Stomach (tissue), 9 donors: ENCODE measurements around the gene DCLK1. TPM values are rescaled to one million over a fixed set of nuclear protein-coding genes. Genes with fewer than 3 reads are reported as not detected.

ENCODE experiments used
- DNase-seq, 2 donors: peaks; one replicate each; pipeline versions ENCODE4 v3.0.0 to v3.0.0-alpha.2; 2013 to 2019
- H3K27ac ChIP-seq, 5 donors: fragments of 200-600 bp in 4 of 5; sonication (generic) in 4 of 5; one replicate each; pipeline ENCODE4 v1.5.1; 2013 to 2019; ENCODE audit warnings: mild to moderate bottlenecking in 1 of 5, moderate library complexity in 1 of 5
- H3K27me3 ChIP-seq, 3 donors: fragments of 200-600 bp; sonication (generic); one replicate each; pipeline ENCODE4 v1.5.1; 2017 to 2019; ENCODE audit warnings: mixed run types in 1 of 3
- H3K36me3 ChIP-seq, 4 donors: fragments of 200-600 bp; sonication (generic); 1 replicate in 3 of 4; 2 replicates in 1 of 4; pipeline ENCODE4 v1.5.1; 2016 to 2019
- H3K4me1 ChIP-seq, 4 donors: fragments of 200-600 bp; sonication (generic); one replicate each; pipeline ENCODE4 v1.5.1; 2016 to 2019
- H3K4me3 ChIP-seq, 4 donors: fragments of 200-600 bp; sonication (generic) in 3 of 4; one replicate each; pipeline ENCODE4 v1.5.1; 2016 to 2019; ENCODE audit warnings: mild to moderate bottlenecking in 1 of 4
- H3K9me3 ChIP-seq, 4 donors: fragments of 200-600 bp; sonication (generic); one replicate each; pipeline ENCODE4 v1.5.1; 2016 to 2019
- EP300 ChIP-seq: sonication (generic); formaldehyde crosslinking; IDR thresholded peaks from one replicate; pipeline ENCODE4 v1.6.1; 2017; ENCODE audit warnings: antibody characterized with exemption
- POLR2A ChIP-seq, 4 donors: fragments of 450-650 bp; IDR thresholded peaks; one replicate each; pipeline ENCODE4 v1.6.1; 2016; ENCODE audit warnings: antibody characterized with exemption in 4 of 4, control low read depth in 2 of 4, mild to moderate bottlenecking in 1 of 4, moderate library complexity in 1 of 4
- POLR2AphosphoS5 ChIP-seq, 3 donors: sonication (generic); formaldehyde crosslinking; IDR thresholded peaks; one replicate each; pipeline ENCODE4 v1.6.1; 2016; ENCODE audit warnings: antibody characterized with exemption in 3 of 3
- WGBS, 5 donors: extraction: QIAGEN DNeasy Blood & Tissue Kit in 3 of 5; methylation state at CpG; one replicate each; pipeline versions ENCODE4 v1.1.5 to v1.1.7; 2013 to 2018; 5-methylcytosine and 5-hydroxymethylcytosine counted together
- intact Hi-C: fragments of 100-400 bp; cut with DNase I; formaldehyde crosslinking; loops from one replicate; pipeline ENCODE4 v1.15.1; 2023; ENCODE audit warnings: low total_unique reads
- polyA plus RNA-seq, 3 donors: library from polyadenylated mRNA; stranded (reverse); fragments of 200-250 nt; gene quantifications; one replicate each; pipeline ENCODE4 v1.2.3, GENCODE V29; 2013
- total RNA-seq, 5 donors: library from RNA; depleted of rRNA; stranded (reverse); fragments of >200 nt; gene quantifications; one replicate each; pipeline versions ENCODE4 v1.1.0 to v1.2.3, GENCODE V29; 2014 to 2016
- TF ChIP-seq, protein P1 (sequence below), 7 experiments: fragments of 450-650 bp in 4 of 7; fragments of 200-600 bp in 3 of 7; sonication (generic) in 3 of 7; IDR thresholded peaks; one replicate each; pipeline ENCODE4 v1.5.1; 2016 to 2019; ENCODE audit warnings: antibody characterized with exemption in 7 of 7, control low read depth in 2 of 7, mild to moderate bottlenecking in 1 of 7
- donor health status: healthy with polysubstance abuse.
- donor health status: Bipolar disorder and iron deficiency.
- donor health status: healthy.

DCLK1 gene
- total and polyA plus RNA-seq, 8 donors, result 0.68 to 36.7 (median 4.1) TPM

DNA sequence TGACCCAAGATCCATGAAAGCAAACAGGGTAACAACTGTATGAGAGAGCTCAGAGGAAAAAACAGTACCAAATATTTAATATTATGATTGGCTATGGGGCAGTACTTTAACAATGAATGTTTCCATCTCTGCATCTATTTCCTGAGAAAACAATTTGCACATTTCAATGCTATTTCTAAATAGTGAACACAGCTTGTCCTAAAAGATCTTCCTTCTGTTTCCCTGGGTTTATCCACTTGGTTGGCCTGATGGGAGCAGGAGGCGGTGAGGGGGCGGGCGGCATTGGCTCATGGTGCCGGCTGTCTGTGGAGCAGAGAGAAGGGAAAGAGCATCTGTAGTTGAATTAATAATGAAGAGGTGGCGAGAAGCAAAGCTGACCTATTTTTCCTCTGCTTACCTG lies 291.4 kb downstream of the DCLK1 start:
- intact Hi-C loops, result no loop called here
- WGBS, 5 donors, result 91 to 97% (median 92%) methylated on average over 5 of the region's 5 CpGs
- no peak for TF ChIP-seq EP300
- TF ChIP-seq, protein P1, sequence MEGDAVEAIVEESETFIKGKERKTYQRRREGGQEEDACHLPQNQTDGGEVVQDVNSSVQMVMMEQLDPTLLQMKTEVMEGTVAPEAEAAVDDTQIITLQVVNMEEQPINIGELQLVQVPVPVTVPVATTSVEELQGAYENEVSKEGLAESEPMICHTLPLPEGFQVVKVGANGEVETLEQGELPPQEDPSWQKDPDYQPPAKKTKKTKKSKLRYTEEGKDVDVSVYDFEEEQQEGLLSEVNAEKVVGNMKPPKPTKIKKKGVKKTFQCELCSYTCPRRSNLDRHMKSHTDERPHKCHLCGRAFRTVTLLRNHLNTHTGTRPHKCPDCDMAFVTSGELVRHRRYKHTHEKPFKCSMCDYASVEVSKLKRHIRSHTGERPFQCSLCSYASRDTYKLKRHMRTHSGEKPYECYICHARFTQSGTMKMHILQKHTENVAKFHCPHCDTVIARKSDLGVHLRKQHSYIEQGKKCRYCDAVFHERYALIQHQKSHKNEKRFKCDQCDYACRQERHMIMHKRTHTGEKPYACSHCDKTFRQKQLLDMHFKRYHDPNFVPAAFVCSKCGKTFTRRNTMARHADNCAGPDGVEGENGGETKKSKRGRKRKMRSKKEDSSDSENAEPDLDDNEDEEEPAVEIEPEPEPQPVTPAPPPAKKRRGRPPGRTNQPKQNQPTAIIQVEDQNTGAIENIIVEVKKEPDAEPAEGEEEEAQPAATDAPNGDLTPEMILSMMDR (IDR thresholded peaks at IDR 0.05), result no peak
- TF ChIP-seq POLR2AphosphoS5 (IDR thresholded peaks at IDR 0.05), result no peak
- TF ChIP-seq POLR2A (IDR thresholded peaks at IDR 0.05), result no peak
- no peak for DNase-seq
- H3K9me3 ChIP-seq, result no peaks in the 10 kb centered on the region
- H3K27ac ChIP-seq, result no peak overlapping the region
- no peaks in the 10 kb centered on the region for H3K27me3 ChIP-seq
- H3K36me3 ChIP-seq, result no peaks in the 10 kb centered on the region
- H3K4me1 ChIP-seq, result peaks cover 0 to 16% (median 6%) of the 10 kb centered on the region in 4 donors
- H3K4me3 ChIP-seq, result no peak overlapping the region

DNA sequence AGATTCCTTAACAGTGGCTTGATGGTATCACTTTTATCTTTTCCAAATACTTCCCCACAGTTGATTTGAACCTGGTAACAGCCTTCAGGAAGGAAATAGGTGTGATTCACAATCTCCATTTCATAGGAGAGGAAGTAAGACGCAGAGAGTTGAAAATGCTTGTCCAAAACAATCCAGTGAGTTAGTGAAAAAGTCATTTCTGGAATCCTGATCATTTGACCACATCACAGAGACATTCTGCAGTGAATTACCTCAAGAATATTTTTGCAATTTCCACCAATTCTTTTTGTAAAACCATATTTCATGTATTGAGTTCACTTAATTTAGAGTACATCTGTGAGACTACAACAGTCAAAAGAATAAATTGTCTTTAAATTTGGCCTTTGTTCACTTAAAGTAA lies 292.8 kb downstream of the DCLK1 start:
- TF ChIP-seq POLR2AphosphoS5 (IDR thresholded peaks at IDR 0.05) (no peak), EP300 (no peak), POLR2A (IDR thresholded peaks at IDR 0.05) (no peak)
- TF ChIP-seq, protein P1 (IDR thresholded peaks at IDR 0.05), result no peak
- no peaks in the 10 kb centered on the region for H3K9me3 ChIP-seq
- 53 to 77% (median 71%) methylated on average over 1 of the region's 1 CpG for WGBS, 5 donors
- no peaks in the 10 kb centered on the region for H3K27me3 ChIP-seq
- intact Hi-C loops, result no loop called here
- no peak for DNase-seq
- H3K27ac ChIP-seq, result no peak overlapping the region
- no peaks in the 10 kb centered on the region for H3K36me3 ChIP-seq
- H3K4me3 ChIP-seq, result no peak overlapping the region
- peaks cover 0 to 16% (median 6%) of the 10 kb centered on the region in 4 donors for H3K4me1 ChIP-seq

DNA sequence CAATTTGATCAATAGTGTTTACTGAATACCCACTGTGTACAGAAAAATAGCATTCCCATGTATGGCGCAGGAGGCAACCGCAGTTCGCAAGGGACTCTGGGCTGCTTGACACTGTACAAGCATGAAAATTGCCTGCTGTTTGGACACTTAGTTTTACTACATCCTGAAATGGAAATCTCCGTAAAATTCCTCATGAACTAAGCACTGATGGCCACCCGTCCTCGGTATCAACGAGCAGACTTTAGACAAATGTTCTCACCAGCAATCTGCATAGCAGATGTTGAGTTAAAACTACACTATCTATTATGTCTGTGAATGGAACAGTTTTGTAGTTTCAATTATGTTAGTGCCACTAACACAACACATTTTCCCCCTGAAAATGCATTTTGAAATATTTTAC lies 294.7 kb downstream of the DCLK1 start:
- intact Hi-C loops, result no loop called here
- TF ChIP-seq POLR2A (IDR thresholded peaks at IDR 0.05) (no peak), EP300 (no peak), POLR2AphosphoS5 (IDR thresholded peaks at IDR 0.05) (no peak)
- TF ChIP-seq, protein P1 (IDR thresholded peaks at IDR 0.05), result no peak

DNA sequence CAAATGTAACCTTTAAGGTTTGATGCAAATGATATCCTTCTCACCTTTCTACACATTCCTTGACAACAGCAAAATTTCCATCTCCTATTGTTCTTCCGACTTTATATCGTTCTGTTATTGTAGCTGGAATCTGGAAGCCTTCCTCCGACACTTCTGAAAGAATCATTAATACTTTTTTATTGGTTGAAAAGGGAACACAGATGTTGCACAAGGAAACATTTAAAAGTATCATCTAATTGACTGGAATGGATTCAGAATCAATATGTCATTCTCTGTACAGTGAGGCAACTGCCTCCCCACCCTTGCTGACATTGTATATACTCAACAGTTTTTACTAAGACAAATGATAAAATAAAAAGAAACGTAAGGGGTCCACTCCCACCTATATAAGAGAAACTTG lies 295.2 kb downstream of the DCLK1 start:
- Histone ChIP-seq H3K4me1 (peaks cover 0 to 9% (median 5%) of the 10 kb centered on the region in 4 donors), H3K27ac (no peak overlapping the region), H3K36me3 (no peaks in the 10 kb centered on the region), H3K27me3 (no peaks in the 10 kb centered on the region), H3K4me3 (no peak overlapping the region), H3K9me3 (no peaks in the 10 kb centered on the region)
- WGBS, 5 donors, result 84 to 91% (median 84%) methylated on average over 4 of the region's 4 CpGs
- intact Hi-C loops, result no loop called here
- no peak for TF ChIP-seq POLR2A (IDR thresholded peaks at IDR 0.05)
- TF ChIP-seq, protein P1 (IDR thresholded peaks at IDR 0.05), result no peak
- DNase-seq, result no peak

More for the DNA sequence above, 294.7 kb downstream of the DCLK1 start:
- Histone ChIP-seq H3K27me3 (no peaks in the 10 kb centered on the region), H3K27ac (no peak overlapping the region), H3K4me1 (peaks cover 0 to 13% (median 6%) of the 10 kb centered on the region in 4 donors), H3K9me3 (no peaks in the 10 kb centered on the region), H3K36me3 (no peaks in the 10 kb centered on the region), H3K4me3 (no peak overlapping the region)
- 83 to 91% (median 87%) methylated on average over 7 of the region's 7 CpGs for whole genome bisulfite sequencing, 5 donors
- no peak for DNase-seq
